ENCODE measurements around the gene WDR59. TPM values are rescaled to one million over a fixed set of nuclear protein-coding genes. Genes with fewer than 3 reads are reported as not detected.

Gene WDR59
- polyA plus RNA-seq, 3 donors, result 6.7 to 44.4 (median 7.8) TPM

DNA sequence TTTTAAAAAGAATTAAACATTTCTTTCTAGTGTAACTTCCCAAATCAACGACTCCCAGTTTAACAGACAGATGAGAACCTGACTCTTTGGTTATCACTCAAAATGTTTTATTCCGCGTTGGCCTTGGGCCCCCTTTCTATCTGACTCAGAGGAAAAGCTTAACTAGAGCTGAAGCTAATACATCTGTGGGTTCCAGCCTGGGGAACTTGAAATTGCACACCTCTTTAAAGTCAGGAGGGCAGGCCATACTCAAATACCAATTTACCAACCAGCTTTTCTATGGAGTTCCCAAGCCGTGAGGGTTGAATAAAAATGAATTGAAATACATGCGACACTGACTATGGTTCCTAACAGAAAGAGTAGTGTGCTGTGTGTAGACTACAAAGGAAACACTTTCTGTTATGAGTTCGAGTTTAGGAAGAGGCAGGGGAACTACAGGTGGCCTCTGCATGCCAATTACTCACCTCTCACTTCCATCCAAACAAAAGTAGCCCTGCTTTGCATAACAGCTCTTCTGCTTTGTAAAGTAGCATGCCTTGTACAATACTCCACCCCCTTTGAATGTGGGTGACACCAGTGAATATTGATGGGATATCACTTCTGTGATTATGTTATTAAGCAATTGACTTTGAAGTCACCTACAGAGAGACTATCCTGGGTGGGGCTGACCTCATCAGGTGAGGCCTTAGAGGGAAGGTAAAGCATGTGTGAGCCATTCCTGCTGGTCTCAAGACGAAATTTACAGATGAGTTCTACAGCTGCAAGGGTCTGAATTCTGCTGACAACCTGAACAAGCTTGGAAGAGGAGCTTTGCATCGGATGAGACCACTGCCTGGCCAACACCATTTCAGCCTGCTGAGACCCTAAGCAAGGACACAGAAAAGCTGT is 92.1 kb downstream of the WDR59 start:
- Histone ChIP-seq H4K20me1 (ENCODE audit: insufficient read depth, low read length) (no peaks in the 10 kb centered on the region), H3K4me1 (ENCODE audit: control insufficient read depth in 1 of 2, insufficient read depth in 2 of 2, low read length in 2 of 2) (no peaks in the 10 kb centered on the region), H3K27ac (ENCODE audit: low read depth in 1 of 2, low read length in 2 of 2) (no peak overlapping the region), H3K27me3 (ENCODE audit: control insufficient read depth in 2 of 2, insufficient read depth in 2 of 2, low read length in 2 of 2) (no peaks in the 10 kb centered on the region), H3K79me2 (ENCODE audit: insufficient read depth, low read length) (no peaks in the 10 kb centered on the region), H3K9ac (ENCODE audit: insufficient read depth, low read length, poor library complexity, severe bottlenecking) (no peak overlapping the region), H3K4me2 (replicated peaks; ENCODE audit: extremely low read depth, low read length, poor library complexity, severe bottlenecking) (no peak overlapping the region), H3K36me3 (replicated peaks in 1 of 2; ENCODE audit: control insufficient read depth in 1 of 2, insufficient read depth in 2 of 2, low read length in 2 of 2) (peaks cover 39 to 77% of the 10 kb centered on the region in 2 donors), H3K4me3 (replicated peaks in 1 of 3; ENCODE audit: low read depth in 2 of 3, low read length in 3 of 3) (no peak overlapping the region), H2AFZ (ENCODE audit: insufficient read depth, low read depth, low read length, poor library complexity, severe bottlenecking) (no peak overlapping the region), H3K9me3 (replicated peaks in 1 of 2; ENCODE audit: control insufficient read depth in 1 of 2, insufficient read depth in 1 of 2, low read length in 2 of 2) (no peaks in the 10 kb centered on the region)
- H3K4me3 Mint-ChIP-seq, result no peak overlapping the region
- 100% methylated on average over 4 of the region's 8 CpGs for WGBS (ENCODE audit: insufficient coverage)
- intact Hi-C loops (cut with micrococcal nuclease), result no loop called here
- peaks cover 67% of the 10 kb centered on the region in 2 donors for H3K36me3 Mint-ChIP-seq
- no peak overlapping the region for H3K27ac Mint-ChIP-seq
- H3K27me3 Mint-ChIP-seq (ENCODE audit: low read depth in 3 of 3), result no peaks in the 10 kb centered on the region
- DNase-seq, result no peak
- TF ChIP-seq, protein P1, sequence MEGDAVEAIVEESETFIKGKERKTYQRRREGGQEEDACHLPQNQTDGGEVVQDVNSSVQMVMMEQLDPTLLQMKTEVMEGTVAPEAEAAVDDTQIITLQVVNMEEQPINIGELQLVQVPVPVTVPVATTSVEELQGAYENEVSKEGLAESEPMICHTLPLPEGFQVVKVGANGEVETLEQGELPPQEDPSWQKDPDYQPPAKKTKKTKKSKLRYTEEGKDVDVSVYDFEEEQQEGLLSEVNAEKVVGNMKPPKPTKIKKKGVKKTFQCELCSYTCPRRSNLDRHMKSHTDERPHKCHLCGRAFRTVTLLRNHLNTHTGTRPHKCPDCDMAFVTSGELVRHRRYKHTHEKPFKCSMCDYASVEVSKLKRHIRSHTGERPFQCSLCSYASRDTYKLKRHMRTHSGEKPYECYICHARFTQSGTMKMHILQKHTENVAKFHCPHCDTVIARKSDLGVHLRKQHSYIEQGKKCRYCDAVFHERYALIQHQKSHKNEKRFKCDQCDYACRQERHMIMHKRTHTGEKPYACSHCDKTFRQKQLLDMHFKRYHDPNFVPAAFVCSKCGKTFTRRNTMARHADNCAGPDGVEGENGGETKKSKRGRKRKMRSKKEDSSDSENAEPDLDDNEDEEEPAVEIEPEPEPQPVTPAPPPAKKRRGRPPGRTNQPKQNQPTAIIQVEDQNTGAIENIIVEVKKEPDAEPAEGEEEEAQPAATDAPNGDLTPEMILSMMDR (IDR thresholded peaks at IDR 0.05), result no peak
- no peaks in the 10 kb centered on the region for H3K9me3 Mint-ChIP-seq
- H3K4me1 Mint-ChIP-seq, result peaks cover 2% of the 10 kb centered on the region

DNA sequence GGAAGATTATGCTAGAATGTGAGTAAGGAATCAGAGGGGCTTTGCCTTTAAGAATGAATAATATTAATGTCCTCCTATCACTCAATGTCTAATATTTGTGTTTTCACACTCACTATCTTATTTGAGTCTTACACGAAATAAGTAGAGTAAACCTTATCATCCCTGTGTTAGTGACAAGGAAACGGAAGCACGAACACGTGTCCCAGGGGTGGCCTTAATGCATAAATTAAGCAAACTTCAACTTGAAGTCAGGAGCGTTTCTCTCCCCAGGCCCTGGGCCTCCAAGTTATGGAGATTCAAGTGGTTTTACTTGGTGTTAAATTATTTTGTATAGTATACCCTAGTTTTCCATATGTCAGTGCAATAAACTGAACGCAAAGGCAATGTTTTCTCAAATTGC is 96.0 kb downstream of the WDR59 start:
- H3K9me3 Mint-ChIP-seq, result no peaks in the 10 kb centered on the region
- intact Hi-C loops (cut with micrococcal nuclease), result no loop called here

More for the DNA sequence above, 96.0 kb downstream of the WDR59 start:
- Histone ChIP-seq H3K9me3 (replicated peaks in 1 of 2; ENCODE audit: control insufficient read depth in 1 of 2, insufficient read depth in 1 of 2, low read length in 2 of 2) (no peaks in the 10 kb centered on the region), H3K9ac (ENCODE audit: insufficient read depth, low read length, poor library complexity, severe bottlenecking) (no peak overlapping the region), H3K4me1 (ENCODE audit: control insufficient read depth in 1 of 2, insufficient read depth in 2 of 2, low read length in 2 of 2) (no peaks in the 10 kb centered on the region), H3K79me2 (ENCODE audit: insufficient read depth, low read length) (no peaks in the 10 kb centered on the region), H4K20me1 (ENCODE audit: insufficient read depth, low read length) (no peaks in the 10 kb centered on the region), H3K27me3 (ENCODE audit: control insufficient read depth in 2 of 2, insufficient read depth in 2 of 2, low read length in 2 of 2) (no peaks in the 10 kb centered on the region), H2AFZ (ENCODE audit: insufficient read depth, low read depth, low read length, poor library complexity, severe bottlenecking) (no peak overlapping the region), H3K36me3 (replicated peaks in 1 of 2; ENCODE audit: control insufficient read depth in 1 of 2, insufficient read depth in 2 of 2, low read length in 2 of 2) (peaks cover 66 to 95% of the 10 kb centered on the region in 2 donors), H3K4me3 (replicated peaks in 1 of 3; ENCODE audit: low read depth in 2 of 3, low read length in 3 of 3) (no peak overlapping the region), H3K4me2 (replicated peaks; ENCODE audit: extremely low read depth, low read length, poor library complexity, severe bottlenecking) (no peak overlapping the region), H3K27ac (ENCODE audit: low read depth in 1 of 2, low read length in 2 of 2) (no peak overlapping the region)
- Mint-ChIP-seq H3K4me3 (no peak overlapping the region), H3K36me3 (peaks cover 85 to 88% of the 10 kb centered on the region in 2 donors), H3K27me3 (ENCODE audit: low read depth in 3 of 3) (no peaks in the 10 kb centered on the region), H3K4me1 (no peaks in the 10 kb centered on the region), H3K27ac (no peak overlapping the region)
- TF ChIP-seq, protein P1 (IDR thresholded peaks at IDR 0.05), result no peak
- 100% methylated on average over 2 of the region's 6 CpGs for WGBS (ENCODE audit: insufficient coverage)
- no peak for DNase-seq
